H1 (cell line): ENCODE measurements around the gene PTPRD. TPM values are rescaled to one million over a fixed set of nuclear protein-coding genes. Genes with fewer than 3 reads are reported as not detected.

Source experiments
- CTCF ChIA-PET: fragments of 300-600 bp; sonication (Branson Sonifier 250); formaldehyde crosslinking; loops from one replicate; lab custom pipeline; 2021; ENCODE audit not compliant: partially characterized antibody; lab: Charles Lee
- POLR2A ChIA-PET: fragments of 300-600 bp; sonication (Branson Sonifier 250); formaldehyde crosslinking; loops from one replicate; lab custom pipeline; 2021; ENCODE audit warnings: inconsistent platforms; ENCODE audit not compliant: partially characterized antibody; lab: Charles Lee
- DNase-seq, 2 experiments: peaks; one replicate each; pipeline versions ENCODE4 v3.0.0 to v3.0.0-alpha.2; 2010 to 2022; ENCODE audit warnings: low spot score in 2 of 2, low read depth in 1 of 2, mixed read lengths in 1 of 2
- FAIRE-seq: peaks from 2 replicates; lab custom pipeline; 2011; peaks lifted over from hg19 to GRCh38; lab: Jason Lieb, UNC
- H2AFZ ChIP-seq: 2 replicates; pipeline ENCODE4 v1.8.1; 2012; ENCODE audit warnings: low read length, inconsistent platforms
- H2AK5ac ChIP-seq: 2 replicates; pipeline ENCODE4 v1.6.1; 2013; ENCODE audit warnings: low read depth, low read length
- H2BK120ac ChIP-seq: replicated peaks from 2 replicates; pipeline ENCODE3; 2013; ENCODE audit warnings: low read depth, low read length, inconsistent platforms
- H2BK12ac ChIP-seq: 2 replicates; pipeline ENCODE4 v1.6.1; 2013; ENCODE audit warnings: low read depth, low read length
- H2BK15ac ChIP-seq: 2 replicates; pipeline ENCODE4 v1.6.1; 2013; ENCODE audit warnings: low read length
- H2BK20ac ChIP-seq: 2 replicates; pipeline ENCODE4 v1.6.1; 2013; ENCODE audit warnings: low read length
- H2BK5ac ChIP-seq: 2 replicates; pipeline ENCODE4 v1.6.1; 2013; ENCODE audit warnings: low read depth, low read length
- H3K14ac ChIP-seq: 2 replicates; pipeline ENCODE4 v1.6.1; 2013; ENCODE audit warnings: inconsistent platforms; ENCODE audit not compliant: insufficient read length
- H3K18ac ChIP-seq: 2 replicates; pipeline ENCODE4 v1.6.1; 2013; ENCODE audit warnings: low read length; ENCODE audit errors: extremely low read depth
- H3K23ac ChIP-seq: 2 replicates; pipeline ENCODE4 v1.6.1; 2013; ENCODE audit warnings: inconsistent platforms; ENCODE audit not compliant: insufficient read length
- H3K23me2 ChIP-seq: 2 replicates; pipeline ENCODE4 v1.6.1; 2013; ENCODE audit warnings: low read depth, low read length
- H3K27ac ChIP-seq: 2 replicates; pipeline ENCODE4 v1.6.1; 2011; ENCODE audit warnings: low read depth, low read length, inconsistent platforms
- H3K27me3 ChIP-seq, 4 experiments: replicated peaks in 1 of 4; 1 replicate in 1 of 4; 2 replicates in 3 of 4; pipeline versions ENCODE4 v1.6.1 to v1.8.1; 2011 to 2013; ENCODE audit warnings: low read length in 3 of 4, mild to moderate bottlenecking in 3 of 4, inconsistent platforms in 2 of 4, mixed read lengths in 2 of 4, moderate library complexity in 1 of 4; ENCODE audit not compliant: control insufficient read depth in 3 of 4, insufficient read depth in 3 of 4; ENCODE audit errors: extremely low read depth in 1 of 4
- H3K36me3 ChIP-seq, 4 experiments: 2 replicates each; pipeline versions ENCODE4 v1.6.1 to v1.8.1; 2011 to 2013; ENCODE audit warnings: mild to moderate bottlenecking in 4 of 4, low read length in 3 of 4, moderate library complexity in 2 of 4, control low read depth in 1 of 4, inconsistent platforms in 1 of 4; ENCODE audit not compliant: insufficient read depth in 4 of 4, control insufficient read depth in 2 of 4
- H3K4ac ChIP-seq: replicated peaks from 2 replicates; pipeline ENCODE3; 2013; ENCODE audit warnings: low read length, low read depth, mixed read lengths, inconsistent platforms; ENCODE audit not compliant: insufficient read length
- H3K4me1 ChIP-seq, 4 experiments: replicated peaks in 1 of 4; 1 replicate in 1 of 4; 2 replicates in 3 of 4; pipeline versions ENCODE4 v1.6.1 to v1.8.1; 2011 to 2013; ENCODE audit warnings: low read length in 3 of 4, inconsistent platforms in 2 of 4, mixed read lengths in 1 of 4; ENCODE audit not compliant: insufficient read depth in 4 of 4, control insufficient read depth in 3 of 4
- H3K4me2 ChIP-seq, 2 experiments: 2 replicates each; pipeline versions ENCODE4 v1.6.1 to v1.8.1; 2011 to 2013; ENCODE audit warnings: low read depth in 2 of 2, low read length in 2 of 2, control low read depth in 1 of 2, inconsistent platforms in 1 of 2, mild to moderate bottlenecking in 1 of 2; ENCODE audit not compliant: insufficient read depth in 1 of 2
- H3K4me3 ChIP-seq, 4 experiments: fragments of 200-600, 300-600 bp in 1 of 4; sonication (generic), shearing (Covaris generic), sonication (Bioruptor Twin) in 1 of 4; 2 replicates each; pipeline versions ENCODE4 v1.5.1 to v1.8.1; 2011 to 2016; ENCODE audit warnings: low read length in 4 of 4, low read depth in 3 of 4, control low read depth in 2 of 4, inconsistent platforms in 2 of 4, mild to moderate bottlenecking in 2 of 4, mixed read lengths in 1 of 4, moderate library complexity in 1 of 4; ENCODE audit not compliant: insufficient read depth in 2 of 4; ENCODE audit errors: extremely low read depth in 1 of 4
- H3K56ac ChIP-seq: replicated peaks from 2 replicates; pipeline ENCODE3; 2013; ENCODE audit warnings: low read depth, mild to moderate bottlenecking, mixed read lengths, low read length, inconsistent platforms; ENCODE audit not compliant: insufficient read length
- H3K79me1 ChIP-seq: 2 replicates; pipeline ENCODE4 v1.6.1; 2013; ENCODE audit warnings: low read depth, low read length, control low read depth
- H3K79me2 ChIP-seq, 2 experiments: 2 replicates each; pipeline versions ENCODE4 v1.6.1 to v1.8.1; 2012 to 2013; ENCODE audit warnings: low read length in 2 of 2, mild to moderate bottlenecking in 2 of 2, inconsistent platforms in 1 of 2; ENCODE audit not compliant: insufficient read depth in 2 of 2, control insufficient read depth in 1 of 2
- H3K9ac ChIP-seq, 4 experiments: replicated peaks in 1 of 4; 1 replicate in 1 of 4; 2 replicates in 3 of 4; pipeline versions ENCODE4 v1.6.1 to v1.8.1; 2011 to 2013; ENCODE audit warnings: low read depth in 3 of 4, low read length in 3 of 4, control low read depth in 2 of 4, mild to moderate bottlenecking in 2 of 4, moderate library complexity in 2 of 4, inconsistent platforms in 1 of 4; ENCODE audit errors: extremely low read depth in 1 of 4
- H3K9me3 ChIP-seq, 2 experiments: 2 replicates each; pipeline versions ENCODE4 v1.6.1 to v1.8.1; 2012 to 2013; ENCODE audit warnings: mild to moderate bottlenecking in 2 of 2, moderate library complexity in 2 of 2, control low read depth in 1 of 2, inconsistent platforms in 1 of 2, low read depth in 1 of 2, low read length in 1 of 2, mixed read lengths in 1 of 2; ENCODE audit not compliant: insufficient read depth in 2 of 2
- H4K20me1 ChIP-seq, 2 experiments: replicated peaks in 1 of 2; 2 replicates each; pipeline versions ENCODE3 to v1.8.1; 2011 to 2013; ENCODE audit warnings: inconsistent platforms in 2 of 2, low read length in 2 of 2, mild to moderate bottlenecking in 1 of 2; ENCODE audit not compliant: insufficient read depth in 2 of 2, control insufficient read depth in 1 of 2
- H4K5ac ChIP-seq: 2 replicates; pipeline ENCODE4 v1.6.1; 2013; ENCODE audit warnings: low read length, low read depth, mixed read lengths, inconsistent platforms; ENCODE audit not compliant: insufficient read length
- H4K8ac ChIP-seq: 2 replicates; pipeline ENCODE4 v1.8.0; 2013; ENCODE audit warnings: mild to moderate bottlenecking, moderate library complexity, low read length, inconsistent platforms; ENCODE audit not compliant: insufficient read depth; ENCODE audit errors: extremely low read depth
- H4K91ac ChIP-seq: replicated peaks from 2 replicates; pipeline ENCODE3; 2013; ENCODE audit warnings: low read length, mixed read lengths, inconsistent platforms; ENCODE audit not compliant: insufficient read length
- ASH2L ChIP-seq: fragments of 200-600, 300-600 bp; sonication (generic); IDR thresholded peaks from one replicate; pipeline ENCODE4 v1.7.1; 2017; ENCODE audit warnings: low read length
- BCL11A ChIP-seq, 2 experiments: IDR thresholded peaks; one replicate each; pipeline ENCODE4 v1.6.1; 2011; ENCODE audit warnings: low read depth in 2 of 2, low read length in 2 of 2, mild to moderate bottlenecking in 2 of 2
- CREB1 ChIP-seq: IDR thresholded peaks from 2 replicates; pipeline ENCODE4 v1.6.1; 2012; ENCODE audit warnings: inconsistent platforms
- CTBP2 ChIP-seq: IDR thresholded peaks from 2 replicates; pipeline ENCODE4 v1.7.0; 2011; ENCODE audit warnings: borderline replicate concordance, mild to moderate bottlenecking, moderate library complexity, mixed read lengths, low read length; ENCODE audit not compliant: insufficient read depth, insufficient read length
- GTF2F1 ChIP-seq: IDR thresholded peaks from 2 replicates; pipeline ENCODE4 v1.6.1; 2012; ENCODE audit warnings: low read depth, low read length, improper control_type of control experiment, borderline replicate concordance
- JUN ChIP-seq: IDR thresholded peaks from 2 replicates; pipeline ENCODE4 v1.6.1; 2011; ENCODE audit warnings: low read depth, mild to moderate bottlenecking, improper control_type of control experiment, low read length
- JUND ChIP-seq: IDR thresholded peaks from 2 replicates; pipeline ENCODE4 v1.6.1; 2011; ENCODE audit warnings: mild to moderate bottlenecking, improper control_type of control experiment, low read length
- KDM4A ChIP-seq: IDR thresholded peaks from one replicate; pipeline ENCODE4 v1.7.1; 2012; ENCODE audit warnings: low read depth, mild to moderate bottlenecking, moderate library complexity, low read length, inconsistent platforms; ENCODE audit not compliant: severe bottlenecking
- NRF1 ChIP-seq: IDR thresholded peaks from 2 replicates; pipeline ENCODE4 v1.6.1; 2011; ENCODE audit warnings: mild to moderate bottlenecking, low read depth, low read length, improper control_type of control experiment
- PHF8 ChIP-seq: fragments of 200-600 bp; sonication (generic); conservative IDR thresholded peaks from 2 replicates; pipeline ENCODE4 v1.7.1; 2012; ENCODE audit warnings: low read depth, mild to moderate bottlenecking, inconsistent platforms, low read length, moderate library complexity
- RAD21 ChIP-seq, 2 experiments: IDR thresholded peaks in 1 of 2; conservative IDR thresholded peaks in 1 of 2; 2 replicates each; pipeline ENCODE4 v1.6.1; 2011; ENCODE audit warnings: low read depth in 2 of 2, low read length in 2 of 2, improper control_type of control experiment in 1 of 2, inconsistent platforms in 1 of 2, mild to moderate bottlenecking in 1 of 2, moderate library complexity in 1 of 2
- RBBP5 ChIP-seq: IDR thresholded peaks from 2 replicates; pipeline ENCODE4 v1.7.1; 2012; ENCODE audit warnings: low read depth, mild to moderate bottlenecking, inconsistent platforms, low read length, moderate library complexity, borderline replicate concordance
- SIRT6 ChIP-seq: IDR thresholded peaks from one replicate; pipeline ENCODE4 v1.7.1; 2012; ENCODE audit warnings: low read length, inconsistent platforms
- SRF ChIP-seq: IDR thresholded peaks from 2 replicates; pipeline ENCODE4 v1.6.1; 2011; ENCODE audit warnings: mild to moderate bottlenecking, low read depth, low read length, moderate library complexity
- SUZ12 ChIP-seq: fragments of 200-600 bp; sonication (generic); IDR thresholded peaks from 2 replicates; pipeline ENCODE4 v1.6.1; 2012; ENCODE audit warnings: mild to moderate bottlenecking, inconsistent platforms, low read length, moderate library complexity, mixed read lengths
- TAF1 ChIP-seq: IDR thresholded peaks from 2 replicates; pipeline ENCODE4 v1.6.1; 2011; ENCODE audit warnings: mild to moderate bottlenecking, low read depth, low read length
- WGBS, 2 experiments: shearing (Covaris generic) in 1 of 2; methylation state at CpG; one replicate each; pipeline versions ENCODE4 v1.1.6 to v1.1.7; 2013 to 2015; ENCODE audit warnings: low lambda C conversion rate in 2 of 2, mixed read lengths in 2 of 2, inconsistent platforms in 1 of 2, low coverage in 1 of 2, missing lambda C conversion rate in 1 of 2; ENCODE audit not compliant: insufficient replicate concordance in 2 of 2, insufficient coverage in 1 of 2, insufficient read length in 1 of 2; ENCODE audit errors: extremely low coverage in 1 of 2, missing lambda C conversion rate in 1 of 2; 5-methylcytosine and 5-hydroxymethylcytosine counted together
- polyA plus RNA-seq, 7 experiments: library from polyadenylated mRNA; depleted of rRNA in 3 of 7; stranded (reverse) in 5 of 7; unstranded in 2 of 7; fragments of >200 nt in 5 of 7; fragments of 200-250 nt in 2 of 7; gene quantifications; 1 replicate in 5 of 7; 2 replicates in 1 of 7; 4 replicates in 1 of 7; pipeline versions ENCODE4 v1.2.1 to v1.2.3, GENCODE V29; 2011 to 2013; ENCODE audit warnings: missing spikeins in 2 of 7, mixed read lengths in 2 of 7
- total RNA-seq: library from RNA; stranded (reverse); fragmentation: NEBNext Ultra II Directional; extraction: Animal tissue kit (Norgen Biotek cat#: 25700); gene quantifications from 2 replicates; pipeline ENCODE4 v1.2.1, GENCODE V29; 2021

The PTPRD gene
- total and polyA plus RNA-seq, 2 of the 8 experiments (the other 6 are each of a cell fraction or from before 2014, with no cell fraction given): 17.2 to 77.0 TPM

GRCh38 chr9:9079473-9079872 is 1533.3 kb downstream of the PTPRD start:
- Histone ChIP-seq H4K20me1 (no peaks in the 10 kb centered on the region), H3K18ac (no peak overlapping the region), H2BK12ac (no peak overlapping the region), H3K79me1 (no peaks in the 10 kb centered on the region), H3K4me2 (no peak overlapping the region), H2BK15ac (no peak overlapping the region), H3K27ac (no peak overlapping the region), H2BK20ac (no peak overlapping the region), H4K5ac (no peak overlapping the region), H4K91ac (no peak overlapping the region), H2BK120ac (no peak overlapping the region), H3K4me1 (no peaks in the 10 kb centered on the region; a peak in 1 of 7 replicates), H3K23me2 (no peaks in the 10 kb centered on the region), H3K4ac (no peak overlapping the region), H3K56ac (no peak overlapping the region), H2AFZ (no peak overlapping the region), H3K9me3 (no peaks in the 10 kb centered on the region), H3K27me3 (no peaks in the 10 kb centered on the region), H4K8ac (no peak overlapping the region), H2AK5ac (no peak overlapping the region), H2BK5ac (no peak overlapping the region), H3K36me3 (no peaks in the 10 kb centered on the region), H3K9ac (no peak overlapping the region), H3K23ac (no peak overlapping the region), H3K14ac (no peak overlapping the region), H3K4me3 (no peak overlapping the region), H3K79me2 (no peaks in the 10 kb centered on the region)
- FAIRE-seq (no peak), DNase-seq (no peak)
- CTCF ChIA-PET: no interaction called here
- 89% methylated on average over 2 of the region's 2 CpGs; no CpG with 5 or more reads in 1 of the 2 experiments for WGBS, 2 experiments
- POLR2A ChIA-PET: no interaction called here
- no peak for TF ChIP-seq PHF8
- TF ChIP-seq SIRT6: no peak
- TF ChIP-seq ASH2L: no peak
- TF ChIP-seq CTBP2: no peak
- TF ChIP-seq JUND: no peak
- no peak for TF ChIP-seq JUN
- TF ChIP-seq NRF1: no peak
- TF ChIP-seq RAD21 (IDR thresholded peaks at IDR 0.05 in 1 of 2, conservative IDR thresholded peaks at IDR 0.05 in 1 of 2; ENCODE audit: low read depth in 2 of 2, low read length in 2 of 2): no peak
- no peak for TF ChIP-seq SRF
- TF ChIP-seq RBBP5: no peak
- no peak for TF ChIP-seq CREB1
- no peak for TF ChIP-seq KDM4A
- no peak for TF ChIP-seq SUZ12
- TF ChIP-seq GTF2F1: no peak
- no peak for TF ChIP-seq TAF1
- no peak for TF ChIP-seq BCL11A (IDR thresholded peaks at IDR 0.05; ENCODE audit: low read depth in 2 of 2, low read length in 2 of 2)
